ENCODE measurements around the gene POLR1D. TPM values are rescaled to one million over a fixed set of nuclear protein-coding genes. Genes with fewer than 3 reads are reported as not detected.
A peak's percentile ranks its signal among the peaks of the same experiment; 100 is the strongest.

Gene POLR1D
- total and polyA plus RNA-seq, 2 experiments from 2014 or later: 177 to 197 TPM

DNA sequence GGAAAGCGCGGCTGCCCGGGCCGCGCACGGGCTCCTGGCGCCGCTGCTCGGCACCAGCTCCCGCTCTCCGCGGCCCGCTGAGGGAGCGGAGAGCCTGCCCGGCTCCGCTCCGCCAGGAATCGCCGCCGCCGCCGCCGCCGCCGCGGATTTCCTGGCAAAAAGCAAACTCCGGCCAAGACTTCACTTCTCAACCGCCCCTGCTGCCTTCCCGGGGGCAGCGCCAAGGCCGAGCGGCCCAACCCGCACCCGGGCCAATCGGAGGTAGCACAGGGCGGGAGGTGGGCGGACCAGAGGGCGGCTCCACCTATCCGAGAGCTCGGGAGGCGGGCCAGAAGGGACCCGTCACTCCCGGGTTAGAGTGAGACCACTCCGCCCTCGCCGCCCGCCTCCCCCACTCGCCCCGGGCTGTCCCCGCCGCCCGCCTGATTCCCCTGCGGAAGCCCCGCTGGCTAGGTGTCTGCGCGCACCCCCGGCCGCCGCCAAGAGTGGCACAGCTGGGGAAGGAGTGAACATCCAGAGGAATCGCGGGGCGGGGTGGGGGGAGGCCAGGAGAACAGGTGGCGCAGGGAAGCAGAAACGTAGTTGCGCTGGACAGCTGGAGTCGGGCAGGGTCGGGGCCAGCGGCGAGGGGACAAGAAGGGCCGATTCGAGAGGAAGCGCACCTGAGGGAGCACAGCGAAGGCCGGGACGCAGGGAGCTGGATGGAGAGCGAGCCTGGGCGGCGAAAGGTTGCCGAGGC, 1.1 kb upstream of the POLR1D start, which contains the start of gene LNX2:
Gene LNX2 (minus strand): TSS at position 153 of the 739 bp plus-strand sequence. CDS start 38,826 bp downstream, outside the sequence.
- peak; percentile 98 for DNase-seq (ENCODE audit: low spot score)
- no peaks in the 10 kb centered on the region for H3K27me3 ChIP-seq (ENCODE audit: insufficient read depth)

GRCh38 chr13:27621116-27621365, 651 bp upstream of the POLR1D start:
- Histone ChIP-seq H4K20me1 (replicated peaks; ENCODE audit: insufficient read depth) (peaks cover 50% of the 10 kb centered on the region), H2AFZ (peak overlapping the region; percentile 67), H3F3A (replicated peaks; ENCODE audit: low read depth) (no peaks in the 10 kb centered on the region), H3K4me2 (peak overlapping the region; percentile 82), H3K27me3 (ENCODE audit: insufficient read depth) (no peaks in the 10 kb centered on the region), H3K36me3 (ENCODE audit: insufficient read depth) (peaks cover 14% of the 10 kb centered on the region; the same call in 1 of the 2 replicates), H3K4me1 (ENCODE audit: insufficient read depth) (peaks cover 46% of the 10 kb centered on the region), H3K27ac (ENCODE audit: low read depth) (peak overlapping the region; percentile 97), H3K79me2 (replicated peaks; ENCODE audit: insufficient read depth) (peaks cover 83% of the 10 kb centered on the region), H3K9me2 (ENCODE audit: insufficient read depth) (no peaks in the 10 kb centered on the region), H3K4me3 (peak overlapping the region; percentile 99)
- H3K4me1 Mint-ChIP-seq: peaks cover 56% of the 10 kb centered on the region
- H3K27me3 Mint-ChIP-seq (ENCODE audit: insufficient read depth, low read depth, poor library complexity): peaks cover 3% of the 10 kb centered on the region
- peak overlapping the region; percentile 92 for H3K4me3 Mint-ChIP-seq
- no peak for DNase-seq (ENCODE audit: low spot score)
- peaks cover 36% of the 10 kb centered on the region for H3K36me3 Mint-ChIP-seq (ENCODE audit: low read depth)
- peak overlapping the region; percentile 99 for H3K27ac Mint-ChIP-seq
- H3K9me3 Mint-ChIP-seq: peaks cover 2% of the 10 kb centered on the region; the same call in 1 of the 3 replicates
- ATAC-seq: no peak
- TF ChIP-seq CREB1 (CRISPR knock-in tag; IDR thresholded peaks at IDR 0.05; ENCODE audit: low read depth) (no peak), ETS1 (IDR thresholded peaks at IDR 0.05) (no peak; the same call in 1 of the 2 replicates), NANOG (IDR thresholded peaks at IDR 0.05; ENCODE audit: borderline replicate concordance) (no peak), EZH2phosphoT487 (IDR thresholded peaks at IDR 0.05; ENCODE audit: unreplicated experiment) (no peak)
- TF ChIP-seq, protein P1, sequence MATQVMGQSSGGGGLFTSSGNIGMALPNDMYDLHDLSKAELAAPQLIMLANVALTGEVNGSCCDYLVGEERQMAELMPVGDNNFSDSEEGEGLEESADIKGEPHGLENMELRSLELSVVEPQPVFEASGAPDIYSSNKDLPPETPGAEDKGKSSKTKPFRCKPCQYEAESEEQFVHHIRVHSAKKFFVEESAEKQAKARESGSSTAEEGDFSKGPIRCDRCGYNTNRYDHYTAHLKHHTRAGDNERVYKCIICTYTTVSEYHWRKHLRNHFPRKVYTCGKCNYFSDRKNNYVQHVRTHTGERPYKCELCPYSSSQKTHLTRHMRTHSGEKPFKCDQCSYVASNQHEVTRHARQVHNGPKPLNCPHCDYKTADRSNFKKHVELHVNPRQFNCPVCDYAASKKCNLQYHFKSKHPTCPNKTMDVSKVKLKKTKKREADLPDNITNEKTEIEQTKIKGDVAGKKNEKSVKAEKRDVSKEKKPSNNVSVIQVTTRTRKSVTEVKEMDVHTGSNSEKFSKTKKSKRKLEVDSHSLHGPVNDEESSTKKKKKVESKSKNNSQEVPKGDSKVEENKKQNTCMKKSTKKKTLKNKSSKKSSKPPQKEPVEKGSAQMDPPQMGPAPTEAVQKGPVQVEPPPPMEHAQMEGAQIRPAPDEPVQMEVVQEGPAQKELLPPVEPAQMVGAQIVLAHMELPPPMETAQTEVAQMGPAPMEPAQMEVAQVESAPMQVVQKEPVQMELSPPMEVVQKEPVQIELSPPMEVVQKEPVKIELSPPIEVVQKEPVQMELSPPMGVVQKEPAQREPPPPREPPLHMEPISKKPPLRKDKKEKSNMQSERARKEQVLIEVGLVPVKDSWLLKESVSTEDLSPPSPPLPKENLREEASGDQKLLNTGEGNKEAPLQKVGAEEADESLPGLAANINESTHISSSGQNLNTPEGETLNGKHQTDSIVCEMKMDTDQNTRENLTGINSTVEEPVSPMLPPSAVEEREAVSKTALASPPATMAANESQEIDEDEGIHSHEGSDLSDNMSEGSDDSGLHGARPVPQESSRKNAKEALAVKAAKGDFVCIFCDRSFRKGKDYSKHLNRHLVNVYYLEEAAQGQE (IDR thresholded peaks at IDR 0.05; ENCODE audit: unreplicated experiment): no peak
- TF ChIP-seq, protein P2, sequence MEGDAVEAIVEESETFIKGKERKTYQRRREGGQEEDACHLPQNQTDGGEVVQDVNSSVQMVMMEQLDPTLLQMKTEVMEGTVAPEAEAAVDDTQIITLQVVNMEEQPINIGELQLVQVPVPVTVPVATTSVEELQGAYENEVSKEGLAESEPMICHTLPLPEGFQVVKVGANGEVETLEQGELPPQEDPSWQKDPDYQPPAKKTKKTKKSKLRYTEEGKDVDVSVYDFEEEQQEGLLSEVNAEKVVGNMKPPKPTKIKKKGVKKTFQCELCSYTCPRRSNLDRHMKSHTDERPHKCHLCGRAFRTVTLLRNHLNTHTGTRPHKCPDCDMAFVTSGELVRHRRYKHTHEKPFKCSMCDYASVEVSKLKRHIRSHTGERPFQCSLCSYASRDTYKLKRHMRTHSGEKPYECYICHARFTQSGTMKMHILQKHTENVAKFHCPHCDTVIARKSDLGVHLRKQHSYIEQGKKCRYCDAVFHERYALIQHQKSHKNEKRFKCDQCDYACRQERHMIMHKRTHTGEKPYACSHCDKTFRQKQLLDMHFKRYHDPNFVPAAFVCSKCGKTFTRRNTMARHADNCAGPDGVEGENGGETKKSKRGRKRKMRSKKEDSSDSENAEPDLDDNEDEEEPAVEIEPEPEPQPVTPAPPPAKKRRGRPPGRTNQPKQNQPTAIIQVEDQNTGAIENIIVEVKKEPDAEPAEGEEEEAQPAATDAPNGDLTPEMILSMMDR (conservative IDR thresholded peaks at IDR 0.05; ENCODE audit: low read depth in 2 of 2): no peak

More for the DNA sequence above, 1.1 kb upstream of the POLR1D start, which contains the start of gene LNX2:
- Mint-ChIP-seq H3K27ac (peak within 1 kb of the TSS; percentile 99), H3K27me3 (ENCODE audit: insufficient read depth, low read depth, poor library complexity) (peaks cover 3% of the 10 kb centered on the region), H3K36me3 (ENCODE audit: low read depth) (peaks cover 32% of the 10 kb centered on the region), H3K4me3 (peak within 1 kb of the TSS; percentile 96), H3K4me1 (peaks cover 52% of the 10 kb centered on the region), H3K9me3 (peaks cover 2% of the 10 kb centered on the region; the same call in 1 of the 3 replicates)
- Histone ChIP-seq H3K9me2 (ENCODE audit: insufficient read depth) (no peaks in the 10 kb centered on the region), H3K79me2 (replicated peaks; ENCODE audit: insufficient read depth) (peaks cover 82% of the 10 kb centered on the region), H3K4me2 (peak within 1 kb of the TSS; percentile 82), H3K4me1 (ENCODE audit: insufficient read depth) (peaks cover 41% of the 10 kb centered on the region), H4K20me1 (replicated peaks; ENCODE audit: insufficient read depth) (peaks cover 47% of the 10 kb centered on the region), H2AFZ (peak within 1 kb of the TSS; percentile 74), H3K36me3 (ENCODE audit: insufficient read depth) (peaks cover 14% of the 10 kb centered on the region; the same call in 1 of the 2 replicates), H3F3A (replicated peaks; ENCODE audit: low read depth) (no peaks in the 10 kb centered on the region), H3K4me3 (peak within 1 kb of the TSS; percentile 99), H3K27ac (ENCODE audit: low read depth) (peak within 1 kb of the TSS; percentile 97)
- TF ChIP-seq, protein P1 (IDR thresholded peaks at IDR 0.05; ENCODE audit: unreplicated experiment): no peak
- TF ChIP-seq JUNB (IDR thresholded peaks at IDR 0.05; ENCODE audit: unreplicated experiment) (no peak), ZNF331 (CRISPR knock-in tag; IDR thresholded peaks at IDR 0.05; ENCODE audit: low read depth) (no peak), CREB1 (CRISPR knock-in tag; IDR thresholded peaks at IDR 0.05; ENCODE audit: low read depth) (peak; percentile 85), EZH2phosphoT487 (IDR thresholded peaks at IDR 0.05; ENCODE audit: unreplicated experiment) (no peak), ZNF114 (CRISPR knock-in tag; IDR thresholded peaks at IDR 0.05) (no peak), POLR2AphosphoS5 (IDR thresholded peaks at IDR 0.05; ENCODE audit: low read depth) (peak; percentile 84)
- peak; percentile 90 for ATAC-seq

All from GM23338 (cell line).